Endothelial cell of umbilical vein (primary cell): ENCODE measurements around the gene RAB17.

ENCODE experiments used
- EZH2 ChIP-seq: IDR thresholded peaks from 2 replicates; pipeline ENCODE4 v1.6.1; 2012; ENCODE audit warnings: borderline replicate concordance, low read depth, mild to moderate bottlenecking, moderate library complexity, low read length, inconsistent platforms; ENCODE audit not compliant: severe bottlenecking
- GATA2 ChIP-seq: IDR thresholded peaks from 2 replicates; pipeline ENCODE4 v1.7.0; 2011; ENCODE audit warnings: low read depth, mild to moderate bottlenecking, moderate library complexity, mixed read lengths, low read length; ENCODE audit not compliant: insufficient read length, insufficient read depth
- POLR2A ChIP-seq: IDR thresholded peaks from 2 replicates; pipeline ENCODE4 v1.6.1; 2012; ENCODE audit warnings: low read depth, mild to moderate bottlenecking, control low read depth, low read length
- POLR2AphosphoS5 ChIP-seq: IDR thresholded peaks from 2 replicates; pipeline ENCODE4 v1.6.1; 2012; ENCODE audit warnings: low read depth, mild to moderate bottlenecking, control low read depth, low read length, moderate library complexity; ENCODE audit not compliant: insufficient read depth
- TF ChIP-seq, protein P1 (sequence below), 2 donors: IDR thresholded peaks; 1 replicate in 1 of 2; 2 replicates in 1 of 2; pipeline ENCODE4 v1.5.1; 2011; ENCODE audit warnings: low read length in 2 of 2, mild to moderate bottlenecking in 2 of 2, moderate library complexity in 2 of 2, control low read depth in 1 of 2, inconsistent platforms in 1 of 2, low read depth in 1 of 2; ENCODE audit not compliant: insufficient read depth in 1 of 2; ENCODE audit errors: extremely low read depth in 1 of 2
- TF ChIP-seq, protein P2 (sequence below): IDR thresholded peaks from 2 replicates; pipeline ENCODE4 v1.6.1; 2011; ENCODE audit not compliant: insufficient read depth, insufficient read length

GRCh38 chr2:237604960-237605359, 14.4 kb upstream of the RAB17 start:
- TF ChIP-seq POLR2A (no peak), GATA2 (no peak), POLR2AphosphoS5 (no peak), EZH2 (no peak)
- TF ChIP-seq, protein P1, sequence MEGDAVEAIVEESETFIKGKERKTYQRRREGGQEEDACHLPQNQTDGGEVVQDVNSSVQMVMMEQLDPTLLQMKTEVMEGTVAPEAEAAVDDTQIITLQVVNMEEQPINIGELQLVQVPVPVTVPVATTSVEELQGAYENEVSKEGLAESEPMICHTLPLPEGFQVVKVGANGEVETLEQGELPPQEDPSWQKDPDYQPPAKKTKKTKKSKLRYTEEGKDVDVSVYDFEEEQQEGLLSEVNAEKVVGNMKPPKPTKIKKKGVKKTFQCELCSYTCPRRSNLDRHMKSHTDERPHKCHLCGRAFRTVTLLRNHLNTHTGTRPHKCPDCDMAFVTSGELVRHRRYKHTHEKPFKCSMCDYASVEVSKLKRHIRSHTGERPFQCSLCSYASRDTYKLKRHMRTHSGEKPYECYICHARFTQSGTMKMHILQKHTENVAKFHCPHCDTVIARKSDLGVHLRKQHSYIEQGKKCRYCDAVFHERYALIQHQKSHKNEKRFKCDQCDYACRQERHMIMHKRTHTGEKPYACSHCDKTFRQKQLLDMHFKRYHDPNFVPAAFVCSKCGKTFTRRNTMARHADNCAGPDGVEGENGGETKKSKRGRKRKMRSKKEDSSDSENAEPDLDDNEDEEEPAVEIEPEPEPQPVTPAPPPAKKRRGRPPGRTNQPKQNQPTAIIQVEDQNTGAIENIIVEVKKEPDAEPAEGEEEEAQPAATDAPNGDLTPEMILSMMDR (IDR thresholded peaks at IDR 0.05; ENCODE audit: extremely low read depth in 1 of 2, insufficient read depth in 1 of 2, low read depth in 1 of 2, low read length in 2 of 2): peak; percentile 30 to 48
- TF ChIP-seq, protein P2, sequence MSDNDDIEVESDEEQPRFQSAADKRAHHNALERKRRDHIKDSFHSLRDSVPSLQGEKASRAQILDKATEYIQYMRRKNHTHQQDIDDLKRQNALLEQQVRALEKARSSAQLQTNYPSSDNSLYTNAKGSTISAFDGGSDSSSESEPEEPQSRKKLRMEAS: no peak
